ENCODE data around the gene SYTL4.

DNA sequence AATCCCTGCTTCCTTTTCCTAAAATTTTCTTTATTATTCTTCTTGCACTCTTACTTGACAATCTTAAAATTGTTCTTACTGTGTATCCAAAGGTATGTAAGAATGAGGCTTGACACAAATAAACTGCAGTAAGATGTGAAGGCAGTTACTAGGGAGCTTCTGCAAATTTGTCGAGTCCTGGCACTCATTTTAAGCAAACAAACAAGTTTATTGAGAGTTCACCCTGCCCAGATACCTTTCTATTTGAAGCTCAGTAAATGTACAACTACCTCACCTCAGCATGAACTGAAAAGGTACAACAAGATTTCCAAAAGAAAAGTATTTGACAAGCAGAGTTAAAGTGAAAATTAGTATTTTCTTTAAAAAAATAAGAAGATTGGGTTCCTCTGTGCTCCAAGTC lies 13.3 kb upstream of the SYTL4 start:
- TF ChIP-seq, protein P1, sequence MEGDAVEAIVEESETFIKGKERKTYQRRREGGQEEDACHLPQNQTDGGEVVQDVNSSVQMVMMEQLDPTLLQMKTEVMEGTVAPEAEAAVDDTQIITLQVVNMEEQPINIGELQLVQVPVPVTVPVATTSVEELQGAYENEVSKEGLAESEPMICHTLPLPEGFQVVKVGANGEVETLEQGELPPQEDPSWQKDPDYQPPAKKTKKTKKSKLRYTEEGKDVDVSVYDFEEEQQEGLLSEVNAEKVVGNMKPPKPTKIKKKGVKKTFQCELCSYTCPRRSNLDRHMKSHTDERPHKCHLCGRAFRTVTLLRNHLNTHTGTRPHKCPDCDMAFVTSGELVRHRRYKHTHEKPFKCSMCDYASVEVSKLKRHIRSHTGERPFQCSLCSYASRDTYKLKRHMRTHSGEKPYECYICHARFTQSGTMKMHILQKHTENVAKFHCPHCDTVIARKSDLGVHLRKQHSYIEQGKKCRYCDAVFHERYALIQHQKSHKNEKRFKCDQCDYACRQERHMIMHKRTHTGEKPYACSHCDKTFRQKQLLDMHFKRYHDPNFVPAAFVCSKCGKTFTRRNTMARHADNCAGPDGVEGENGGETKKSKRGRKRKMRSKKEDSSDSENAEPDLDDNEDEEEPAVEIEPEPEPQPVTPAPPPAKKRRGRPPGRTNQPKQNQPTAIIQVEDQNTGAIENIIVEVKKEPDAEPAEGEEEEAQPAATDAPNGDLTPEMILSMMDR (conservative IDR thresholded peaks at IDR 0.05; ENCODE audit: low read depth in 2 of 2), result no peak
- TF ChIP-seq POLR2AphosphoS5 (IDR thresholded peaks at IDR 0.05; ENCODE audit: low read depth) (no peak), NANOG (IDR thresholded peaks at IDR 0.05; ENCODE audit: borderline replicate concordance) (no peak), EZH2phosphoT487 (IDR thresholded peaks at IDR 0.05; ENCODE audit: unreplicated experiment) (no peak), EZH2 (IDR thresholded peaks at IDR 0.05; ENCODE audit: low read depth, unreplicated experiment) (no peak), JUNB (IDR thresholded peaks at IDR 0.05; ENCODE audit: unreplicated experiment) (no peak)
- TF ChIP-seq, protein P2, sequence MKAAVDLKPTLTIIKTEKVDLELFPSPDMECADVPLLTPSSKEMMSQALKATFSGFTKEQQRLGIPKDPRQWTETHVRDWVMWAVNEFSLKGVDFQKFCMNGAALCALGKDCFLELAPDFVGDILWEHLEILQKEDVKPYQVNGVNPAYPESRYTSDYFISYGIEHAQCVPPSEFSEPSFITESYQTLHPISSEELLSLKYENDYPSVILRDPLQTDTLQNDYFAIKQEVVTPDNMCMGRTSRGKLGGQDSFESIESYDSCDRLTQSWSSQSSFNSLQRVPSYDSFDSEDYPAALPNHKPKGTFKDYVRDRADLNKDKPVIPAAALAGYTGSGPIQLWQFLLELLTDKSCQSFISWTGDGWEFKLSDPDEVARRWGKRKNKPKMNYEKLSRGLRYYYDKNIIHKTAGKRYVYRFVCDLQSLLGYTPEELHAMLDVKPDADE (IDR thresholded peaks at IDR 0.05), result no peak
